Large intestine (tissue), 3 donors: ENCODE data around the gene TTC3. TPM values are rescaled to one million over a fixed set of nuclear protein-coding genes. Genes with fewer than 3 reads are reported as not detected.

ENCODE experiments used
- DNase-seq, 2 donors: peaks; one replicate each; pipeline versions ENCODE4 v3.0.0 to v3.0.0-alpha.2; 2013
- H3K27ac ChIP-seq: one replicate; pipeline ENCODE4 v1.5.1; 2013; ENCODE audit warnings: low read length
- H3K27me3 ChIP-seq: 2 replicates; pipeline ENCODE4 v1.6.1; 2013; ENCODE audit warnings: low read length; ENCODE audit not compliant: control insufficient read depth, insufficient read depth
- H3K36me3 ChIP-seq: 2 replicates; pipeline ENCODE4 v1.6.1; 2013; ENCODE audit warnings: low read length; ENCODE audit not compliant: control insufficient read depth, insufficient read depth
- H3K4me1 ChIP-seq: one replicate; pipeline ENCODE4 v1.6.1; 2013; ENCODE audit warnings: low read length; ENCODE audit not compliant: control insufficient read depth, insufficient read depth
- H3K4me3 ChIP-seq: one replicate; pipeline ENCODE4 v1.5.1; 2013; ENCODE audit warnings: low read length
- H3K9me3 ChIP-seq: one replicate; pipeline ENCODE4 v1.6.1; 2013; ENCODE audit warnings: mild to moderate bottlenecking, low read depth, low read length, moderate library complexity; ENCODE audit not compliant: control insufficient read depth
- WGBS: methylation state at CpG from one replicate; pipeline ENCODE4 v1.1.5; 2013; ENCODE audit warnings: low lambda C conversion rate; ENCODE audit not compliant: insufficient coverage; 5-methylcytosine and 5-hydroxymethylcytosine counted together
- polyA plus RNA-seq: library from polyadenylated mRNA; unstranded; fragments of 120-200 nt; gene quantifications from one replicate; pipeline ENCODE4 v1.2.1, GENCODE V29; 2013

TTC3 gene
- polyA plus RNA-seq, 1 donor = 108 TPM

DNA sequence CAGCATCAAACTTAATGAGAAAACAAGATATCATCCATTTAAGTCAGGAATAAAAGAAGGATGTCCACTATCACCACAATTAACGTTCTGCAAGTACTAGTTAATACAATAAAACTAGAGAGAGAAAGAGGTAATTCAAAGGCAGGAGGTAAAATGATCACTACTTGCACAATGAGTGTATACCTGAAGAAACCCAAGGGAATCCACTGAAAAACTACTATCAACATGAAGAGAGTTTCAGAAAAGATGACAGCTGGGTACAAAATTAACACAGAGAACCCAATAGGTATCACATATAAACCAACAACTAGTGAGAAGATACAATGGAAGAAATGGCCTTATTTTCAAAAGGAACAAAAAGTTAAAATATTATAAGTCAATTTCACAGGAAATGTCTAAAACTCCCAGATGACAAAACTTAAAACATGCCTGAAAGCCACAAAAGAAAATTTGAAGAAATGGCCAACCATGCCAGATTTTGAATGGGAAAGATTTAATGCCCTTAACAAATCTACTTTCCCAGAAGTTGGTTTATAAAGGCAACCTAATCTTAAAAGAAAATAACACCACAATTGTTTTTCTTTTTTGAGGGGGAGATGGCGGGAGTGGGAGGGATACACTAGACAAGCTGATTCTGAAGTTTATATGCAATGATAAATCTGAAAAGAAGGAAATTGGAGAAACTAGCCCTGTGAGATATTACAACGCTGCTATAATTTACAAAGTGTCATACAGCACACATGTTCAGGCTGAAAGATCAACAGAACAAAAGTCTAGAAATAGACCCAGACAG, 176.3 kb downstream of the TTC3 start:
- H3K4me1 ChIP-seq = no peaks in the 10 kb centered on the region
- H3K36me3 ChIP-seq = no peaks in the 10 kb centered on the region
- WGBS = 100% methylated on average over 1 of the region's 3 CpGs

GRCh38 chr21:37251294-37251634, 178.2 kb downstream of the TTC3 start:
- H3K27ac ChIP-seq = no peak overlapping the region
- WGBS = 100% methylated on average over 1 of the region's 2 CpGs
- no peak for DNase-seq
- H3K9me3 ChIP-seq = no peaks in the 10 kb centered on the region
- H3K4me1 ChIP-seq = no peaks in the 10 kb centered on the region
- H3K36me3 ChIP-seq = no peaks in the 10 kb centered on the region
- no peaks in the 10 kb centered on the region for H3K27me3 ChIP-seq
- H3K4me3 ChIP-seq = no peak overlapping the region

More for the DNA sequence above, 176.3 kb downstream of the TTC3 start:
- Histone ChIP-seq H3K9me3 (no peaks in the 10 kb centered on the region), H3K27me3 (no peaks in the 10 kb centered on the region), H3K27ac (no peak overlapping the region), H3K4me3 (no peak overlapping the region)
- DNase-seq = no peak

Other genes starting within 250 kb of the TTC3 start
- 12.5 TPM for gene HLCS, start 106.6 kb upstream of the TTC3 start, polyA plus RNA-seq
- gene RIPPLY3, start 66.6 kb upstream of the TTC3 start, polyA plus RNA-seq = 0.24 TPM
- gene PIGP, start 183 bp upstream of the TTC3 start, polyA plus RNA-seq = 36.8 TPM
- 49.5 TPM for gene VPS26C, start 194.1 kb downstream of the TTC3 start, polyA plus RNA-seq